Suprapubic skin (tissue), 4 donors: ENCODE results near the gene ZNF317. TPM values are rescaled to one million over a fixed set of nuclear protein-coding genes. Genes with fewer than 3 reads are reported as not detected.
A peak's percentile ranks its signal among the peaks of the same experiment; 100 is the strongest.

Experiments used
- DNase-seq, 2 donors: peaks; one replicate each; pipeline ENCODE4 v3.0.0-alpha.2; 2019; ENCODE audit warnings: low spot score in 2 of 2
- H3K27ac ChIP-seq: fragments of 200-600 bp; sonication (generic); one replicate; pipeline ENCODE4 v1.5.1; 2019
- H3K27me3 ChIP-seq: fragments of 200-600 bp; sonication (generic); one replicate; pipeline ENCODE4 v1.5.1; 2019
- H3K36me3 ChIP-seq: fragments of 200-600 bp; sonication (generic); one replicate; pipeline ENCODE4 v1.5.1; 2019
- H3K4me1 ChIP-seq: fragments of 200-600 bp; sonication (generic); one replicate; pipeline ENCODE4 v1.5.1; 2019
- H3K4me3 ChIP-seq: fragments of 200-600 bp; sonication (generic); one replicate; pipeline ENCODE4 v1.5.1; 2019; ENCODE audit warnings: mild to moderate bottlenecking
- H3K9me3 ChIP-seq: fragments of 200-600 bp; sonication (generic); one replicate; pipeline ENCODE4 v1.5.1; 2019
- CTCF ChIP-seq, 2 donors: fragments of 200-600 bp in 1 of 2; fragments of 450-650 bp in 1 of 2; sonication (generic) in 1 of 2; IDR thresholded peaks; one replicate each; pipeline ENCODE4 v1.5.1; 2016 to 2019; ENCODE audit warnings: antibody characterized with exemption in 2 of 2, mild to moderate bottlenecking in 1 of 2, moderate library complexity in 1 of 2
- EP300 ChIP-seq: sonication (generic); formaldehyde crosslinking; IDR thresholded peaks from one replicate; pipeline ENCODE4 v1.6.1; 2017; ENCODE audit warnings: antibody characterized with exemption
- POLR2A ChIP-seq, 2 donors: fragments of 450-650 bp; IDR thresholded peaks; one replicate each; pipeline ENCODE4 v1.6.1; 2017; ENCODE audit warnings: antibody characterized with exemption in 2 of 2, mild to moderate bottlenecking in 2 of 2, moderate library complexity in 2 of 2
- POLR2AphosphoS5 ChIP-seq, 3 donors: sonication (generic); formaldehyde crosslinking; IDR thresholded peaks; one replicate each; pipeline ENCODE4 v1.6.1; 2017; ENCODE audit warnings: antibody characterized with exemption in 3 of 3
- WGBS: methylation state at CpG from one replicate; pipeline ENCODE4 v1.1.5; 2018; 5-methylcytosine and 5-hydroxymethylcytosine counted together
- total RNA-seq, 4 donors: library from RNA; depleted of rRNA; stranded (reverse); fragments of >200 nt; gene quantifications; one replicate each; pipeline ENCODE4 v1.1.0, GENCODE V29; 2016

The ZNF317 gene
- 10 to 100 TPM; 18.9 to 35.8 (median 28.0) TPM for total RNA-seq

DNA sequence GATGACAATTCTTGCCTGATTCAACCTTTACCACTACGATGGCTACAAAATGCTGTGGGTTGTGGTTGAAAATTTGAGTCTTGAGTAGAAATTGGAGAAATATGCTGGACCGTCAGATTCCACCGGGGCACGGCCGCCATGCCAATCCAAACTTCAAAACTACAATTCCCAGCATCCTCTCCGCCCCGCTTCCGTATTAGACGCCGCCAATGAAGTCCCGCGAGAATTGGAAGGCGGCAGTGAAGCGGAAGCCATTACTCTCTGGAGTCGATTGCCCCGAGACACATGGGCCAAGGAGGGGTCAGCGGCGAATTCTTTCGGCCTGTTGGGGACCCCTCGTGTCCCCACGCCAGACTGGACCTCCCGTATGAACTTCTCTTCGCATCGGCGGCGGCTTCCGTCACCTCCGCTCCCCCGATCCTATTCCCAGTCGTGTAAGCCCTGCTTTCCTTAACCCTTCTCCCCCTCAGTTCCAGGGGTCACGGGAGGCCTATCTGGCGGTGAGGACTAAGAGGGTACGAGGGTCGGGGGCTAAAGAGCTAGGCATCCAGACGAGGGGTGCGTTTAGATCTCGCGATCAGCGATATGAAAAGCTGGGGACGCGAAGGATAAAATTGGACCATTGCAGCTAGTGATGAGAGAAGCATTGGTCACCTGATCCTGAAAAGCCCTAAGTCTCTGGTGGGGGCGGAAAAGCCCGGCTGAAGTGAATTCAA lies at the start of gene ZNF317:
ZNF317 (plus strand) TSS at position 239 of the 716 bp plus-strand sequence. CDS start 15,620 bp downstream, outside the sequence.
- Histone ChIP-seq H3K27me3 (no peaks in the 10 kb centered on the region), H3K4me3 (peak within 1 kb of the TSS; percentile 92), H3K9me3 (peaks cover 21% of the 10 kb centered on the region), H3K27ac (peak within 1 kb of the TSS; percentile 92), H3K4me1 (peaks cover 20% of the 10 kb centered on the region), H3K36me3 (no peaks in the 10 kb centered on the region)
- TF ChIP-seq POLR2AphosphoS5 (IDR thresholded peaks at IDR 0.05) (peak in 2 of 3 donors; percentile 61 to 66), EP300 (no peak), CTCF (IDR thresholded peaks at IDR 0.05) (no peak), POLR2A (IDR thresholded peaks at IDR 0.05) (peak in 1 of 2 donors; percentile 71)
- WGBS, result under 1% methylated on average over 43 of the region's 43 CpGs
- DNase-seq, result peak; percentile 95

DNA sequence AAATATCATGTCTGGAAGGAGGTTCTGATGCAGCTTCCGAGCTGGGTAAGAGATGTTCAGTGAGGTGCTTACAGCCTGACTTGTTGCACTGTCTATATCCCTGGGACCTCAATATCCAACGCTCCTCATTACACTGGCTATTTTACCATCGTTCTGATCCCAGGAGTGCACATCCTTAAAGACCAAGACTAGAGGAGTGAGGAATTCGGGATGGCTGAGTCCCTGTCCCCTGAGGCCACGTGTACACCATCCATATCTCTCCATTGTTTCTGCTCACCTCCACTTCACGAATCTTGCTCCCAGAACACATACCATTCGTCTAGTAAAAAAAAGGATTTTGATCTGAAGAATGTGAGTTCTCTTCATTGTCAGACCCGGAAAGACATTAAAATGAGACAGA lies 32.8 kb upstream of the ZNF317 start, which contains the start of gene OR7G2:
OR7G2 (minus strand) TSS at position 101 of the 400 bp plus-strand sequence. CDS start 4,232 bp downstream, outside the sequence.
- Histone ChIP-seq H3K4me1 (no peaks in the 10 kb centered on the region), H3K4me3 (no peak within 1 kb of the TSS), H3K36me3 (no peaks in the 10 kb centered on the region), H3K27ac (no peak within 1 kb of the TSS), H3K9me3 (no peaks in the 10 kb centered on the region), H3K27me3 (peaks cover 12% of the 10 kb centered on the region)
- DNase-seq, result no peak
- 20% methylated on average over 8 of the region's 8 CpGs for WGBS
- TF ChIP-seq POLR2A (IDR thresholded peaks at IDR 0.05), result no peak
- TF ChIP-seq CTCF (IDR thresholded peaks at IDR 0.05), result no peak
- TF ChIP-seq EP300, result no peak
- TF ChIP-seq POLR2AphosphoS5 (IDR thresholded peaks at IDR 0.05), result no peak

GRCh38 chr19:9109959-9110358 lies 30.2 kb upstream of the ZNF317 start:
- no peaks in the 10 kb centered on the region for H3K4me1 ChIP-seq
- peaks cover 12% of the 10 kb centered on the region for H3K27me3 ChIP-seq
- no peak for TF ChIP-seq EP300
- DNase-seq, result no peak
- no peaks in the 10 kb centered on the region for H3K9me3 ChIP-seq
- H3K27ac ChIP-seq, result no peak overlapping the region
- no peak overlapping the region for H3K4me3 ChIP-seq
- no peaks in the 10 kb centered on the region for H3K36me3 ChIP-seq
- 34% methylated on average over 2 of the region's 2 CpGs for WGBS

DNA sequence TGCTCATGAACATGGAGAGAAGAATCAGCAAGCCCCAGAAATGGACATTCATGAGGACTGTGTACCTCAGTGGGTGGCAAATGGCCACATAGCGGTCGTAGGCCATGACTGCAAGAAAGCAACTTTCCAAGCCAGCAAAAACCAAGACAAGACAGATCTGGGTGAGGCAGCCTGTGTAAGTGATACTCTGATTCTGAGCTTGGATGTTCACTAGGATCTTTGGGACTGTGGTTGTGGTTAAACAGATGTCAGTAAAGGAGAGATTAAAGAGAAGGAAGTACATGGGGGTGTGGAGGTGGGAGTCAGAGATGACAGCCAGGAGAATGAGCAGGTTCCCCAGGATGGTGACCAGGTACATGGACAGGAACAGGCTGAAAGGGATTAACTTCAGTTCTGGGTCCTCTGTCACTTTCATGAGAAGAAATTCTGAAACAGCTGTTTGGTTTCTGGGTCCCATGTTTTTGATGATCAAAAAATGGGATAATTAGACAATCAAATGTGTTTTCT lies 24.8 kb upstream of the ZNF317 start, which contains the start of gene OR7G1:
OR7G1 (minus strand) TSS at position 457 of the 507 bp plus-strand sequence; CDS start at position 457, 0 bp downstream.
- 81% methylated on average over 2 of the region's 2 CpGs for WGBS
- TF ChIP-seq EP300, result no peak
- TF ChIP-seq CTCF (IDR thresholded peaks at IDR 0.05), result no peak
- no peak for TF ChIP-seq POLR2AphosphoS5 (IDR thresholded peaks at IDR 0.05)
- TF ChIP-seq POLR2A (IDR thresholded peaks at IDR 0.05), result no peak

GRCh38 chr19:9116547-9116946 lies 23.6 kb upstream of the ZNF317 start:
- Histone ChIP-seq H3K4me1 (no peaks in the 10 kb centered on the region), H3K9me3 (no peaks in the 10 kb centered on the region), H3K36me3 (no peaks in the 10 kb centered on the region), H3K4me3 (no peak overlapping the region), H3K27ac (no peak overlapping the region), H3K27me3 (peaks cover 16% of the 10 kb centered on the region)
- WGBS, result 61% methylated on average over 5 of the region's 5 CpGs
- no peak for TF ChIP-seq EP300
- no peak for TF ChIP-seq POLR2A (IDR thresholded peaks at IDR 0.05)
- no peak for TF ChIP-seq CTCF (IDR thresholded peaks at IDR 0.05)
- no peak for TF ChIP-seq POLR2AphosphoS5 (IDR thresholded peaks at IDR 0.05)
- DNase-seq, result no peak

More for the DNA sequence above, 24.8 kb upstream of the ZNF317 start, which contains the start of gene OR7G1:
- H3K36me3 ChIP-seq, result no peaks in the 10 kb centered on the region
- H3K4me3 ChIP-seq, result no peak within 1 kb of the TSS
- no peaks in the 10 kb centered on the region for H3K4me1 ChIP-seq
- H3K27ac ChIP-seq, result no peak within 1 kb of the TSS
- H3K27me3 ChIP-seq, result peaks cover 18% of the 10 kb centered on the region
- H3K9me3 ChIP-seq, result no peaks in the 10 kb centered on the region
- DNase-seq, result no peak
